ENCODE measurements around the gene CDH26. TPM values are rescaled to one million over a fixed set of nuclear protein-coding genes. Genes with fewer than 3 reads are reported as not detected.

The CDH26 gene
- total and polyA plus RNA-seq, 2 of the 13 experiments (the other 11 are each of a cell fraction or from before 2014, with no cell fraction given): 0.40 to 1.1 TPM

DNA sequence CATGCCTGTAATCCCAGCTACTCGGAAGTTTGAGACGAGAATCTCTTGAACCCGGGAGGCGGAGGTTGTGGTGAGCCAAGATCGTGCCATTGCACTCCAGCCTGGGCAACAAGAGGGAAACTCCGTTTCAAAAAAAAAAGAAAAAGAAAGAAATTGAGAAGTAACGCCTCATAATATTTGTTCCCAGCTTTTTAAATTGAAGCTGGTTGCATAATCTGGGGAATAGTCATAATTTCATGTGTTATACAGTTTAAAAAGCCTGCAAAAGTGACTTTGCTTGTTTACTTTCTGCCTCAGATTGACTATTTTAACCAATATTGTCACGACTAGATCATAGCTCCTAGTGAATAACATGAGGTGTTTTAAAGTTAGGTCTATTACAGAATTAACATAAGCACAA, 10.8 kb upstream of the CDH26 start:
- no peak overlapping the region for H3K4me2 ChIP-seq (ENCODE audit: low read depth, low read length)
- no peak overlapping the region for H3K9ac ChIP-seq (ENCODE audit: insufficient read depth, low read depth, low read length)
- H3K27ac ChIP-seq (ENCODE audit: extremely low read length, insufficient read depth, low read length): no peak overlapping the region
- no TSS peak for BruUV-seq (replicated peaks)
- TF ChIP-seq, protein P1, sequence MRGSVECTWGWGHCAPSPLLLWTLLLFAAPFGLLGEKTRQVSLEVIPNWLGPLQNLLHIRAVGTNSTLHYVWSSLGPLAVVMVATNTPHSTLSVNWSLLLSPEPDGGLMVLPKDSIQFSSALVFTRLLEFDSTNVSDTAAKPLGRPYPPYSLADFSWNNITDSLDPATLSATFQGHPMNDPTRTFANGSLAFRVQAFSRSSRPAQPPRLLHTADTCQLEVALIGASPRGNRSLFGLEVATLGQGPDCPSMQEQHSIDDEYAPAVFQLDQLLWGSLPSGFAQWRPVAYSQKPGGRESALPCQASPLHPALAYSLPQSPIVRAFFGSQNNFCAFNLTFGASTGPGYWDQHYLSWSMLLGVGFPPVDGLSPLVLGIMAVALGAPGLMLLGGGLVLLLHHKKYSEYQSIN (CRISPR knock-in tag; IDR thresholded peaks at IDR 0.05; ENCODE audit: borderline replicate concordance): no peak
- TF ChIP-seq ZNF260 (CRISPR knock-in tag; IDR thresholded peaks at IDR 0.05; ENCODE audit: borderline replicate concordance, low read depth) (no peak), TOPORS (CRISPR knock-in tag; IDR thresholded peaks at IDR 0.05) (no peak)
- TF ChIP-seq, protein P2, sequence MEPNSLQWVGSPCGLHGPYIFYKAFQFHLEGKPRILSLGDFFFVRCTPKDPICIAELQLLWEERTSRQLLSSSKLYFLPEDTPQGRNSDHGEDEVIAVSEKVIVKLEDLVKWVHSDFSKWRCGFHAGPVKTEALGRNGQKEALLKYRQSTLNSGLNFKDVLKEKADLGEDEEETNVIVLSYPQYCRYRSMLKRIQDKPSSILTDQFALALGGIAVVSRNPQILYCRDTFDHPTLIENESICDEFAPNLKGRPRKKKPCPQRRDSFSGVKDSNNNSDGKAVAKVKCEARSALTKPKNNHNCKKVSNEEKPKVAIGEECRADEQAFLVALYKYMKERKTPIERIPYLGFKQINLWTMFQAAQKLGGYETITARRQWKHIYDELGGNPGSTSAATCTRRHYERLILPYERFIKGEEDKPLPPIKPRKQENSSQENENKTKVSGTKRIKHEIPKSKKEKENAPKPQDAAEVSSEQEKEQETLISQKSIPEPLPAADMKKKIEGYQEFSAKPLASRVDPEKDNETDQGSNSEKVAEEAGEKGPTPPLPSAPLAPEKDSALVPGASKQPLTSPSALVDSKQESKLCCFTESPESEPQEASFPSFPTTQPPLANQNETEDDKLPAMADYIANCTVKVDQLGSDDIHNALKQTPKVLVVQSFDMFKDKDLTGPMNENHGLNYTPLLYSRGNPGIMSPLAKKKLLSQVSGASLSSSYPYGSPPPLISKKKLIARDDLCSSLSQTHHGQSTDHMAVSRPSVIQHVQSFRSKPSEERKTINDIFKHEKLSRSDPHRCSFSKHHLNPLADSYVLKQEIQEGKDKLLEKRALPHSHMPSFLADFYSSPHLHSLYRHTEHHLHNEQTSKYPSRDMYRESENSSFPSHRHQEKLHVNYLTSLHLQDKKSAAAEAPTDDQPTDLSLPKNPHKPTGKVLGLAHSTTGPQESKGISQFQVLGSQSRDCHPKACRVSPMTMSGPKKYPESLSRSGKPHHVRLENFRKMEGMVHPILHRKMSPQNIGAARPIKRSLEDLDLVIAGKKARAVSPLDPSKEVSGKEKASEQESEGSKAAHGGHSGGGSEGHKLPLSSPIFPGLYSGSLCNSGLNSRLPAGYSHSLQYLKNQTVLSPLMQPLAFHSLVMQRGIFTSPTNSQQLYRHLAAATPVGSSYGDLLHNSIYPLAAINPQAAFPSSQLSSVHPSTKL (CRISPR knock-in tag; IDR thresholded peaks at IDR 0.05): no peak
- no peaks in the 10 kb centered on the region for H3K9me3 ChIP-seq (ENCODE audit: low read length)
- ChIA-PET POLR2A (no interaction called here), CTCF (ENCODE audit: low intra/inter-chr PET ratio, low total read pairs) (no interaction called here)
- H3K36me3 ChIP-seq (replicated peaks in 1 of 2; ENCODE audit: control insufficient read depth in 1 of 2, insufficient read depth in 2 of 2, low read length in 2 of 2): peaks cover 8 to 17% of the 10 kb centered on the region in 2 experiments; a peak in 4 of 5 replicates
- no peaks in the 10 kb centered on the region for H3K4me1 ChIP-seq (ENCODE audit: insufficient read depth, low read length)
- H3K27me3 ChIP-seq (ENCODE audit: control insufficient read depth in 1 of 2, insufficient read depth in 2 of 2, low read length in 2 of 2): no peaks in the 10 kb centered on the region
- ATAC-seq (no peak), DNase-seq (ENCODE audit: low spot score) (no peak), FAIRE-seq (no peak)
- WGBS (ENCODE audit: low lambda C conversion rate): 94% methylated on average over 8 of the region's 8 CpGs
- in situ Hi-C loops (cut with HindIII; ENCODE audit: extremely low pct_ligation_motif_present, low pct_unique_long_range_greater_than_20kb) (no loop called here), intact Hi-C loops (cut with micrococcal nuclease; ENCODE audit: unreplicated experiment) (no loop called here)
- H2AFZ ChIP-seq (ENCODE audit: low read length): no peak overlapping the region
- no peaks in the 10 kb centered on the region for H3K79me2 ChIP-seq (ENCODE audit: insufficient read depth, low read length)
- no peak overlapping the region for H3K4me3 ChIP-seq (replicated peaks in 1 of 3; ENCODE audit: insufficient read depth in 1 of 3, low read depth in 2 of 3, low read length in 3 of 3)
- no peaks in the 10 kb centered on the region for H4K20me1 ChIP-seq (ENCODE audit: insufficient read depth, low read length)

All from HepG2 (cell line).